ENCODE measurements around the gene EXPH5. TPM values are rescaled to one million over a fixed set of nuclear protein-coding genes. Genes with fewer than 3 reads are reported as not detected.

The EXPH5 gene
- total RNA-seq, 1 experiment from 2014 or later: 36.3 TPM

DNA sequence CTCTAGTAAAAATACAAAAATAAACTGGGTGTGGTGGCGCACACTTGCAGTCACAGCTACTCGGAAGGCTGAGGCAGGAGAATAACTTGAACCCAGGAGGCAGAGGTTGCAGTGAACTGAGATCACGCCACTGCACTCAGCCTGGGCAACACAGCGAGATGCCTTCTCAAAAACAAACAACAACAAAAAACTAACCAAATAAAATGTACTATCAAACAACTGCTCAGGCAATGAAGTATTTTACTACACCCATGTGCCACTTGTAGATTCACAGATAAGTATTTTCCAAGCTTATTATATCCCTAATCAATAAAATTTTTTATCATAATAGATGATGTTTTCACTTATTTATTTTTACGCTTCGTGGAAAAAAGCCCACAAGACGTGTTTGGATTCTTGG lies 127.2 kb downstream of the EXPH5 start:
- TF ChIP-seq EZH2 (IDR thresholded peaks at IDR 0.05; ENCODE audit: low read depth): no peak
- TF ChIP-seq, protein P1, sequence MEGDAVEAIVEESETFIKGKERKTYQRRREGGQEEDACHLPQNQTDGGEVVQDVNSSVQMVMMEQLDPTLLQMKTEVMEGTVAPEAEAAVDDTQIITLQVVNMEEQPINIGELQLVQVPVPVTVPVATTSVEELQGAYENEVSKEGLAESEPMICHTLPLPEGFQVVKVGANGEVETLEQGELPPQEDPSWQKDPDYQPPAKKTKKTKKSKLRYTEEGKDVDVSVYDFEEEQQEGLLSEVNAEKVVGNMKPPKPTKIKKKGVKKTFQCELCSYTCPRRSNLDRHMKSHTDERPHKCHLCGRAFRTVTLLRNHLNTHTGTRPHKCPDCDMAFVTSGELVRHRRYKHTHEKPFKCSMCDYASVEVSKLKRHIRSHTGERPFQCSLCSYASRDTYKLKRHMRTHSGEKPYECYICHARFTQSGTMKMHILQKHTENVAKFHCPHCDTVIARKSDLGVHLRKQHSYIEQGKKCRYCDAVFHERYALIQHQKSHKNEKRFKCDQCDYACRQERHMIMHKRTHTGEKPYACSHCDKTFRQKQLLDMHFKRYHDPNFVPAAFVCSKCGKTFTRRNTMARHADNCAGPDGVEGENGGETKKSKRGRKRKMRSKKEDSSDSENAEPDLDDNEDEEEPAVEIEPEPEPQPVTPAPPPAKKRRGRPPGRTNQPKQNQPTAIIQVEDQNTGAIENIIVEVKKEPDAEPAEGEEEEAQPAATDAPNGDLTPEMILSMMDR (conservative IDR thresholded peaks at IDR 0.05): no peak
- Histone ChIP-seq H3K79me2 (ENCODE audit: low read depth) (no peaks in the 10 kb centered on the region), H3K27me3 (ENCODE audit: insufficient read depth, low read depth) (no peaks in the 10 kb centered on the region), H3K9me2 (ENCODE audit: insufficient read depth) (no peaks in the 10 kb centered on the region), H3K27ac (peak overlapping the region; percentile 92), H4K20me1 (ENCODE audit: insufficient read depth) (no peaks in the 10 kb centered on the region), H3K4me1 (replicated peaks; ENCODE audit: insufficient read depth) (peaks cover 16% of the 10 kb centered on the region), H3K4me3 (peak overlapping the region; percentile 80), H3F3A (ENCODE audit: insufficient read depth, low read depth) (peaks cover 21% of the 10 kb centered on the region; the same call in 1 of the 2 replicates), H3K9me3 (ENCODE audit: insufficient read depth, low read depth) (no peaks in the 10 kb centered on the region), H3K4me2 (peak overlapping the region; percentile 86), H2AFZ (peak overlapping the region; percentile 88), H3K36me3 (ENCODE audit: low read depth) (no peaks in the 10 kb centered on the region)
- POLR2A ChIA-PET (ENCODE audit: unreplicated experiment): interaction anchor here (0.6 kb wide), 1 partner anchor 370 kb away, joined by 12 read pairs; no protein-coding TSS in a partner anchor
- intact Hi-C loops (cut with micrococcal nuclease; ENCODE audit: unreplicated experiment): loop anchor here (2.0 to 5.0 kb wide), 2 partner anchors 126 to 244 kb away; partner anchors contain the start of genes ATM, EXPH5 and NPAT
- DNase-seq: no peak
- CTCF ChIA-PET: no interaction called here
- BruUV-seq (replicated peaks): no TSS peak

Other genes starting within 250 kb of the EXPH5 start
- gene C11orf65, start 126.2 kb downstream of the EXPH5 start, total RNA-seq (2021): 1.7 and 1.9 TPM in 2 replicates
- 19.9 and 31.7 TPM in 2 replicates for gene POGLUT3, start 95.4 kb downstream of the EXPH5 start, total RNA-seq (2021)
- 26.4 and 32.6 TPM in 2 replicates for gene DDX10, start 71.3 kb upstream of the EXPH5 start, total RNA-seq (2021)